Muscle of back (tissue), 13 donors: ENCODE measurements around the gene TMEM140. TPM values are rescaled to one million over a fixed set of nuclear protein-coding genes. Genes with fewer than 3 reads are reported as not detected.
"Not testable (repeated sequence)": the region's sequence is repeated elsewhere in the genome, so short reads cannot be mapped to it uniquely, and the experiment has no call there.

Source experiments
- DNase-seq, 3 donors: peaks; one replicate each; pipeline versions ENCODE4 v3.0.0 to v3.0.0-alpha.2; 2013
- long read RNA-seq, 9 donors: transcript quantifications; one replicate each; lab custom pipeline, GENCODE V29; 2026
- polyA plus RNA-seq, 10 donors: library from polyadenylated mRNA; unstranded; fragments of 120-200 nt; gene quantifications; one replicate each; pipeline ENCODE4 v1.2.1, GENCODE V29; 2013; ENCODE audit not compliant: insufficient read length in 10 of 10

The TMEM140 gene
- polyA plus RNA-seq: 10 to 100 TPM in 7 of 10 donors, 1 to 10 TPM in 3; 8.3 to 12.5 (median 10.3) TPM
- long read RNA-seq, donor 1, partial matches to known transcripts: 9 of 9 reads
- long read RNA-seq, donor 1, other reads (novel, unspliced or antisense): 0 of 9 reads
- long read RNA-seq, donor 2: 0 reads
- long read RNA-seq, donor 3: 0 reads
- long read RNA-seq, donor 4: 0 reads
- long read RNA-seq, donor 5, partial matches to known transcripts: 0 of 2 reads
- long read RNA-seq, donor 5, other reads (novel, unspliced or antisense): 0 of 2 reads
- long read RNA-seq, donor 6, partial matches to known transcripts: 0 of 1 reads
- long read RNA-seq, donor 6, other reads (novel, unspliced or antisense): 0 of 1 reads
- long read RNA-seq, donor 7: 0 reads
- long read RNA-seq, donor 8, partial matches to known transcripts: 0 of 1 reads
- long read RNA-seq, donor 8, other reads (novel, unspliced or antisense): 0 of 1 reads
- long read RNA-seq, donor 9: 0 reads

DNA sequence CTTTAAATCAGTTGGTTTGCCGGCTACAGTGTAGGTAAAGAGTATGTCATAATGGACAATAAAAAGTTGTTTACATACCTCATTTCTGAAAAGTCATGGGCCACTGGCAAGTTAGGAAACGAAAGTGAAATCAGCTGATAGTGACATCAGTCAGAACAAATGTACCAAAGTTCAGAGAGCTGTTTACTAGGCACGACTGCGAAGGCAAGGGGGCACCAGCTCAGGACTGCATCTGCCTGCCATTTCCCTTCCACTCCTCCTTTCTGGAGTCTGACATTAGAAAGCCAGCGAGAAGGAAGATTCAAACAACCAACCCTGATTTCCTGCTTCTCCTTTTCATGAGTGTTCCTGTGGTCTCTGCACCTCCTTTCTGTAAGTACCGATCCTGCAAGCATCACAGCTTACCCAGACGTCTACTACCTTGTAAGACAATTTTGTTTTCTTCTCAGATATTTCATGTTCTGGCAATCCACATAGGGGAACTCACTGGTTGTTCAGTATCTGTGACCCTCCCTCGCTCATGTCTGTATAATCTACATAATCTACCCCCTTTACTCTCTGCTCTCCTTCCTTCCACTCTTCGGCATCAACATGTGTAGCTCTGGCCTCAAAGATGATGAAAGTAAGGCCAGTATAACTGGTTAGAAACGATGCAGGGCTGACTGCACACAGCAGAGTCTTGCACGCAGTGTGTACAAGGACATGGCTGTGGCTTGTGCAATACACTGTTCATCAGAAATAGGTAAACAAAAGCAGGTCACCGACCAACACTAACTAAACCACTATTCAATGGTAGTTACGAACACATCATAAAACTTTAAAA, at the start of gene TMEM140:
TMEM140 (plus strand) TSS at position 174 of the 823 bp plus-strand sequence. CDS start 16,370 bp downstream, outside the sequence.
- DNase-seq: peak in 1 of 3 donors; percentile 50

DNA sequence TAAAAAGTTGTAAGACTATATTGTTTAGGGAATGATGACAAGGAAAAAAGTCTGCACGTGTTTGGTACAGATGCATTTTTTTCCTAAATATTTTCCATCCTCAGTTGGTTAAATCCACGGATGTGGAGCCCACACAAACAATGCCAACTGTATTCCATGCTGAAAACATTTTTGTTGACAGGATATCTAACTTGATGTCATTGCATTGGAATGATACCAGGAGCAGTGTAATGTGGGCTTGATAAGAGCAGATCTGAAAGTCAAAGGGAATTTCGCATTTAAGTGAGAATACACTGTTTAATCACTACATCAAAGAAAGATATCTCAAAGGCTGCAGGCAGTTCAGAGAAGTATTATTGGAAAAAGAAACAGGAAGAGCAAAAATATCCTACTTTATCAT, 49.5 kb upstream of the TMEM140 start:
- peak in 1 of 3 donors; percentile 15 for DNase-seq

DNA sequence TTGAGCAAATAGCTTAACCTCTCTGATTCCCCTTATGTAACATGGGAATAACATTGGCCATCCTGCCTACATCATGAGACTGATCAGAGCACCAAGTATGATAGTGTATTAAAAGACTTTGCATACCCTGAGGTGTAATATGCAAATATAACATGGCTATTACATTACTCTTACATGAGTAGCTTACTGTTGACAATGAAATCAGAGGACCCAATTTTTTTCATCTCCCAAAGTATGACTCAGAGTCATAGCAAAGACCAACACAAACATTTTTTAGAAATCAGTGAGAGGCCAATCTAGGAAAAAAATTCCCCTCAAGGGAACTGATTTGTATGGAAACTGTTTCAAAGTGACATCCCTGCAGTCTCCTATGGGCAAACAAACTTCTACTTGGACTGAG, 47.0 kb upstream of the TMEM140 start:
- no peak for DNase-seq

DNA sequence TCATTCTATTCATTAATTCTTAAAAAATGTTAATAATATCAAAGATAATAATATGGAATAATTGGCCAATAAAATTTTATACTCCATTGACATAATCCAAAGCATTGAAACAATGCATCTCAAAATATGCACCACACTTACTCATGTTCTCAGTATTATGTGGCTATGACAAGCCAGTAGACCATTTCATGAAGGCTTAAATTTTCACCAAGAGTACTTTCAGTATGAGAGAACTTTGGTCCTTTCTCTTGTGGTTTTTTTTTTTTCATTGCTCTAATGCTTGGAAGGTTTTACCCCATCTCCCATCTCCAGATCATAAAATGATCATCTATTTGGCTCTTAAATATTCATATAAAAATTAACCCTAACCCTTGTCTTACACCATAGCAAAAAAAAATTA, 45.5 kb upstream of the TMEM140 start:
- no peak for DNase-seq

DNA sequence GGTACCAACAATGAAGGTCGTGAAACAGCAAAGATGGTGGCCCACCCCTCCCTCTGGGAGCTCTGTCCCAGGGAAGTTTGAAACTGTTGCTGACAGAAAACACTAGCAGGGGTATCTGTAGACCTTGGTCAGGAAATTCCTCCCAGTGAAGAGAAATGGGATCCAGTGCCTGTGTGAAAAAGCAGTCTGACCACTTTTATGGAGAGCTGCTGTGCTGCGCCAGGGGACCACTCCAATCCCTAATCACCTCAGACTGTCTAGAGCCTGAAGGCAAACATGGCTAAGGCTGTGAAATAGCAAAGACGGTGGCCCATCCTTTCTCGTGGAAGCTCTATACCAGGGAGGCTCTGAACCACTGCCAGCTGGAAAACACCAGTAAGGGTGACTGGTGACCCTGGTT, 38.3 kb upstream of the TMEM140 start:
- no peak for DNase-seq

DNA sequence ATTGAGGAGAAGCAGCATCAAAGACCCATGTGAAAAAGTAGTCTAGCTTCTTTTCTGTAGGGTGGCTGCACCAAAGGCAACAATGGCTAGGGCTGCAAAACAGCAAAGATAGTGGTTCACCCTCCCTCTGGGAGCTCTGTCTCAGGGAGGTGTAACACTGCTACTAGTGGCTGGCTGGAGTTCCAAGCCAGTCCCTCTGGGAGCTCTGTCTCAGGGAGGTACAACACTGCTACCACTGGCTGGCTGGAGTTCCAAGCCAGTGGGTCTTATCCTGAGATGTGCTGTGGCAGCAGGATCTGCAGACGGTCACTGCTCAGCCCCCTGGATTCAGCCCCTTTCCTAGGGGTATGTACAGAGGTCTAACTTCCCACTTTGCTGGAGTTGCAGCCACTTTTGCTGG, 37.9 kb upstream of the TMEM140 start:
- no peak for DNase-seq

DNA sequence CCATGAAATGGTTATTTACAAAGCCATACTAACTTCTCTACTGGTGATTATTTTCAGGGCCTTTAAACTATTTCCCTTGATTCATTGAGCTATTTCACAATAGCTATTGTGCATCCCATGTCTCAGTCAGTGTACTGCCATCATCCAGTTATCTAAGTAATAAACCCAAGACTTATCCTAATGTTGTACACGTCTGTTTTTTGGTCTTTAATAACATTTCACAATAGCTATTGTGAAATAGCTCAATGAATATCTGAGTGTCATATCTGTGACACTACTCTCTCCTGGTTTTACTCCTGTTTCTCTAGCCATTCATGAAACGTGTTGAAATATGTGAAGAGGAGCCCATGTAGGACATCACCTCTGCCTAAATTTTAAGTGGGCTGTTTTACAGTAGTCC, 36.5 kb upstream of the TMEM140 start:
- DNase-seq: no peak

DNA sequence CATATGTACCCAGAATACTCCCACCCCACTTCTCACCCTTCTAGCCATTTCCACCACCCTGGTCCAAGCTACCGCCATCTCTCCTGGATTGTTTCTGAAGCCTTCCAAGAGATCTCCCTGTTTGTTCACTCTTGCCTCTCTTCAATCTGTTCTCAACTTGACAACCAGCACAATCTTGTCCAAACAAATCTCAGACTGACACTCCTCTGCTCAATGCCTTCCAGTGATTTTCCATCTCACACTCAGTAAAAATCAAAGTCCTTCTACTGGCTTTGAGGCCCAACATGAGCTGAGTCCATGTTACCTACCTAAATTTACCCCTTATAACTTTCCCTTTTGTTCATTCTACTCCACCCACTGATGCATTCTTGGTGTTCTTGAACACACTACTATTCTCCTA, 33.2 kb upstream of the TMEM140 start:
- no peak for DNase-seq

DNA sequence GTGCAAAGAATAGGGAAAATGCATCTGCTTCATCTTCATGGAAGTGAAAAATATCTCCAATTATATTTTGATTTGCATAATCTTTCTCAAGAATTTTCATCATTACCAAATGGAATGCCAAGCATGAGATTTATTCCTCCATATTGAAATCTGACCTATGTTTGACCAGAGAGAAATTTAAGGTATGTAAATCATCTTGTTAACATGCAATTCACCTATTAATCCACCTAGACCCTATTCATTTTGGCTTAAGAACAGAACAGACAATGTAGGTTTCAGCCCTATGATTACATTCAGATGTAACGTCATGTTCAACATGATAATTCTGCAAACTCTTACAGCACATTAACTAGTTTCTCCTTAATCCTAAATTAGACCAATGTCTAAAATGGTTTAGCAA, 30.8 kb upstream of the TMEM140 start:
- DNase-seq: no peak

DNA sequence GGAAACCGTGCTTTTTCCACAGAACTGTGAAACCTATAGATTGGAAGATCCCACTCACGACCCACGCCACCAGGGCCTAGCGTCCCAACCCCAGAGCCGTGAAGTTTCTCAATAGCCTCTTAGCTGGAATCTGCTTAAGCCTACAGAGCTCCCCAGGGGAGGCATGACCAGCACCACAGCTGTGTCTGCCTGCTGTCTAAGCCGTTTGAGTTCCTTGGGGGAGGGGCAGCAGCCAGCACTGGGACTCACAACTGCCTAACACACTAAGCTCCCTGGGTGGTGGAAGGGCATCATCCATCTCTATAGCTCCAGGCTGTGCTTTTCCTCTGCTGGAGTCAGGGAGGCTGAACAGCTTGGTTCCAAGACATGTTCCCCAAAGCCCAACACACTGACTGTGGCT, 26.0 kb upstream of the TMEM140 start:
- no peak for DNase-seq

DNA sequence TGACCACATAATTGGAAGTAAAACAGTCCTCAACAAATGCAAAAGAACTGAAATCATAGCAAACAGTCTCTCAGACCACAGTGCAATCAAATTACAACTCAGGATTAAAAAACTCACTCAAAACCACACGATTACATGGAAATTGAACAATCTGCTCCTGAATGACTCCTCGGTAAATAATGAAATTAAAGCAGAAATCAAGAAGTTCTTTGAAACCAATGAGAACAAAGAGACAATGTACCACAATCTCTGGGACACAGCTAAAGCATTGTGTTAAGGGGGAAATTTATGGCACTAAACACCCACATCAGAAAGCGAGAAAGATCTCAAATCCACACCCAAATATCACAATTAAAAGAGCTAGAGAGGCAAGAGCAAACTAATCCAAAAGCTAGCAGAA, 23.2 kb upstream of the TMEM140 start:
- not testable (repeated sequence) for DNase-seq

DNA sequence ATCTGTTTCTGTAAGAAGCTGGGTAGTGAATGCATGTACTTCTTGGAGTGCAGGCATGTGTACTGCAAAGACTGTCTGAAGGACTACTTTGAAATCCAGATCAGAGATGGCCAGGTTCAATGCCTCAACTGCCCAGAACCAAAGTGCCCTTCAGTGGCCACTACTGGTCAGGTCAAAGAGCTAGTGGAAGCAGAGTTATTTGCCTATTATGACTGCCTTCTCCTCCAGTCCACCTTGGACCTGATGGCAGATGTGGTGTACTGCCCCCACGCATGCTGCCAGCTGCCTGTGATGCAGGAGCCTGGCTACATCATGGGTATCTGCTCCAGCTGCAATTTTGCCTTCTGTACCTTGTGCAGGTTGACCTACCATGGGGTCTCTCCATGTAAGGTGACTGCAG, 18.9 kb upstream of the TMEM140 start:
- no peak for DNase-seq

DNA sequence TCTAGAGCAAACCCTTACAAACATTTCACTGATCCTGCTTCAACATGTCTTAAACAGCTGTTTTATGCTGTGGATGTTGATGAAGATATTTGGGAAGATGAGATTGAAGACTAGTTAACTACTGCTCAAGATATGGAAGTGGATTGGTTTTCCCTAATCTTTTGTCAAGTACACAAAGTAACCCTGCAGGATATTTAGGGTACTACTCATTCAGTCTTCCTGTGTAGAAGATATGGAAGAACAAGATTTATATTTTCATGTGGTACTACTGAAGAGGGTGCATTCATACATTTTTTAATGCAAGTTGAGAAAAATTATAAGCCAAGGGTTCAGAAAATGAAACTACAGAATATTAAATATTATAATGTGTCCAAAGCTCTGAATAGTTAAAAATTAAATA, 18.3 kb upstream of the TMEM140 start:
- no peak for DNase-seq

DNA sequence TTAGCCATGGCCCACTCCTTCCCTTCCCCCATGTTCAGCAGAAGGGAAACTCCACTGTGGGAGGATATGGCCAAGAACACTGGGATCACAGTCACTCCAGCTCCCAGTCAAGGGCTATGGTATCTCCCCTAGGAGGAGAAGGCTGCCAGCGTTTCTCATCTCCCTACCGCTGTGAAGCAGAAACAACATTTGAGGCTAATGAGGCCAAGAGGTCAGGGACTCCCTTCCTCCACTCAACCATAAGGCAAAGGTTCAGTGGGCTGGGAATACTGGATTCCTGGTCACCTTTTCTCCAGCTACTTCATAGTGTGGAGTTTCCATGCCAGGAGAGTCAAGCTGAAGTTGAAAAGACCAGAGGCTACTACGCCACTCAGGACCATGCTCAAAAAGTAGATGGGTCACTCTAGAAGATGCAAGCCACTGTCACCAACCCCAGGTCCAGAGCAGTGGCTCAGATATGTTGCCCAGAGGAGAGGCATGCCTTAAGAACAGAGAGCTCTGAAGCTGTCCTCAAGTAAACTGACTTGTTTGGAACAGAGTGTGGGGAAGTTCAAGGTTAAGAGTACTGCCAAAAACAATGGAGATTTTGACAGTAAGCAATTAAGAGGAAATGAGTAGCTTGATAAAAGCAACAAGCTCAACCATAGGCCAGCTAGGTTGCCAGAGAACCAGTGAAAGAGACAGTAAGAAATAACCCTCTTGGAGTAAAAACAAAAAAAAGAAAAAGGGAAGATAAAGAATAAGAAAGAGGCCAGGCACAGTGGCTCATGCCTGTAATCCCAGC, 3.8 kb upstream of the TMEM140 start:
- no peak for DNase-seq

DNA sequence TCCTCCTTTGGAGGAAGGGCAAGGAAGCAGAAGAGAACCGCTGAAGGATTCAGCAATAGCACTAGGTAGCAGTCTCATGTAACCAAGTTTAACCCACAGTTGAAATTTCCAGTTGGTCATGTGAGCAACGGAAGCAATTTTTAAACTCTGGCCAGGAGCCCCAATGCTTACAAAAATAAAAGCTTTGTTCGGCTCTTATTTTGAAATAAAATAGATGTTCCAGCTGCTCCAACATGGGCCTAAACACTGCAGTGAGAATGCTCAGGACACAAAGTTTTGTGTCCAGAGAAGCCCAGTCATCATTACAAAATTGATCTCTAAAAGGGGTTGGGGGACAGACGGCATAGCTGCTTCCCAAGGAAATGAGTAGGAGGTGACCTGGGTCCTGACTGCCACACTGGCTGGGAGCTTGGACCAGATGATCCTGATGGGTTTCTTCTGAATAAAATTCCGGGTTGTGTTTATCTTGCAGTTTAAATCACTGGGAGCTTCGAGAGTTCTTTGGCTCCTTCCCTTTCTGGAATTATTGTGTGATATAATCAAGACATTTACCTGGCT, 452 bp upstream of the TMEM140 start:
- DNase-seq: no peak

DNA sequence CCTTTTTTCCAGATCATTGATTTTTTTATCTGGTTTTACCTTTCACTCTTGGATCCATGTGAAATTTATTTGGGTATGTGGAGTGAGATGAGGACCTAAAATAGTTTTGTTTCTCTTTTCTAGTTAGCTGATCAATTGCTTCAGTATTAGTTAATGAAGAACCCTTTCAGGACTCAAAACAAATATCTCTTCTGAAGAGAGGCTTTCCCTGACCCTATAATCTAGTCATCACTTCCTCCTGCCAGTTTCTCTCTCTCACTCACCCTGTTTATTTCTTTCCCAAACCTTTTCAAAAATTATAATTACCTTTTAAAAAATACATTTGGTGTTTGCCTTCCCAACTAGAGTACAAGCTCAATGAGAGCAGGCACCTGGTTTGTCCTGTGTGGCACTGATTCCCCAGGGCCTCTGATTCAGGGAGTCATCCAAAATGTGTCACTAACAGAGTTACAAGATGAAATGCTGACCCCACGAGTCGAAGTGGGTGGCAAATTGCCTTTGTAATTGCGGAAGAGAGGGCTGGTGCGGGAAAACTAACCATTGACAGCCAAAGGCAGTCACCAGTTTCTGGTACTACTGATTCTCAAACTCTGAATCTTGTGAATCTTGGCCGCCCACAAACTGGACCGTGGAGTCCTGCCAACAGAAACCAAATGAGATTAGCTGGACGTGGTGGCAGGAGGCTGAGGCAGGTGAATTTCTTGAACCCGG, 2.4 kb downstream of the TMEM140 start:
- no peak for DNase-seq

DNA sequence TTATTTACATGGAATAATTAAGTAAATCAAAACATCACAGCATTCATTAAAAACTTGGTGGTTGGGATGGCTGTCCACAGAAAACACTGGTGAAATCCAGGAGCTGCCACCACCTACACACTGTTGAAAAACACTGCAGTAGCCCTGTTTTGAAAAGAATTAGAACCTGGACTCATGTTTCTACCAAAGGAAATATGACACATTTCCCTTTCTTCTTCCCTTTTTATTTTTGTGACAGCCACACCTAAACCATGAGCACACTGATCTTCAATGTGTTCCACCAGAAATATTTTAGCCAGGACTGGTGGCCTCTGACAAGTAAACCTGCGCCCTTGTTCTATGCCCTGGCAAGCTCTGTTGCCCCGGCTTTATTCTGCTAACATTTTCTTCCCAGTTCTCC, 3.3 kb downstream of the TMEM140 start:
- DNase-seq: no peak

DNA sequence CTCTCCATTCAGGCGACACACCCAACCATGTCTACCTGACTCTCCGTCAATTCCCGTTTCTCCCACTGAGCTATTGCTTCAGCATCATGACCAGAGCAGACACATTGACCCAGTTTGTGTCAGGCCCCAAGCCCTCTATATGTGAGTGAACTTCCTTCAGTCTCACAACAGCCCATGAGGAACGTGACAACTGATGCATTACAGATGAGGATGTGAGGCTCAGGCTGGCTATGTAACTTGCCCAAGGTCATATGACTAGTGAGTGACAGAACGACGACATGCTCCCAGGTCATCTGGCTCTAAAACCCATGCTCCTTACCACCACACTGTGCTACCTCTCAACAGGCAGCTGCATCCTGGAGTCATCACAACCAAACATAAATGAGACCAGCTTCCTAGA, 3.7 kb downstream of the TMEM140 start:
- no peak for DNase-seq

DNA sequence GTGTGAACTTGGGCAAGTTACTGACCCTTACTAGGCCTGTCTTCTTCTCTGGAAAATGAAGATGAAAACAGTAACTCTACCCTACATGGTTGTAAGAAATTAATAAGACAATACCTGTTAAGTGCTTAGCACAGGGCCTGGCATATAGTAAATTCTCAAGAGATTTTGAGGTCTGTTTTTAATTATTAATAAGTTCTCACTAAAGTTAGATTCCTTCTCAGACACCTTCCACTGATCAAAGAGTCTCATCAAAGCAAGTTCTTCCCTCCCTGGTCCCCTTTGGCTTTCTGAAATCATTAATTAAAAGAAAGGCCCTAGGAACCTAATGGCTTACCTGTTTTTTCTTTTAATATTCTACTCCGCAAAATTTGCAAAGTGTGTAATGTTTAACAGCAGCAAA, 4.6 kb downstream of the TMEM140 start:
- no peak for DNase-seq

DNA sequence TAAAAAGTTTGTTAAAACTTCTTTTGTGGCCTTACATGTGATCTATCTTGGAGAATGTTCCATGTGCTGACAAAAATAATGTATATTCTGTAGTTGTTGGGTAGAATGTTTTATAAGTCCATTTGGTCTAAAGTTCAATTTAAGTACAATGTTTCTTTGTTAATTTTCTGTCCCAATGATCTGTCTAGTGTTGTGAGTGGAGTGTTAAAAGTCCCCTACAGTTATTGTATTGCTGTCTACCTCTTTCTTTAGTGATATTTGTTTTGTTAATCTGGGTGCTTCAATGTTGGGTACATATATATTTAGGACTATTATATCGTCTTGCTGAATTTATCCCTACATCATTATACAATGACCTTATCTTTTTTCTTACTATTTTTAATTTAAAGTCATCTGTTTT, 6.9 kb downstream of the TMEM140 start:
- no peak for DNase-seq

DNA sequence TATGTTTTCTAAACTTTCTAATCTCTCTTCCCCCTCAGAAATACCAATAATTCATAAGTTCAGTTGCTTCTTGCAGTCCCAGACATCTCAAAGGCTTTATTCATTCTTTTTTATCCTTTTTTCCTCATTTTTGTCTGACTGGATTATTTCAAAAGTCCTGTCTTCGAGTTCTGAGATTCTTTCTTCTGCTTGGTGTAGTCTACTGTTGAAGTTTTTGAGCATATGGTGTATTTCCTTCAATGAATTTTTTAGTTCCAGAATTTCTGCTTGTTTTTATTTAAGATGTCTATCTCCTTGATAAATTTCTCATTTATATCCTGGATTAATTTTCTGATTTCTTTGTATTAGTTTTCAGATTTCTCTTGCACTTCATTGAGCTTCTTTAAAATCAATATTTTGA, 8.4 kb downstream of the TMEM140 start:
- DNase-seq: no peak
